HG02970 (cell line): Measurements from ENCODE around the gene SH3RF3.
"Not testable (repeated sequence)": the region's sequence is repeated elsewhere in the genome, so short reads cannot be mapped to it uniquely, and the experiment has no call there.

Experiments used
- ATAC-seq: cut with Tn5 transposase; IDR thresholded peaks from one replicate; pipeline ENCODE4 v1.9.1; 2021; ENCODE audit warnings: mild to moderate bottlenecking, moderate library complexity, moderate number of reproducible peaks; ENCODE audit not compliant: unreplicated experiment, low FRiP score

The SH3RF3 gene

GRCh38 chr2:109154226-109154625 lies 25.2 kb downstream of the SH3RF3 start:
- ATAC-seq: no peak

DNA sequence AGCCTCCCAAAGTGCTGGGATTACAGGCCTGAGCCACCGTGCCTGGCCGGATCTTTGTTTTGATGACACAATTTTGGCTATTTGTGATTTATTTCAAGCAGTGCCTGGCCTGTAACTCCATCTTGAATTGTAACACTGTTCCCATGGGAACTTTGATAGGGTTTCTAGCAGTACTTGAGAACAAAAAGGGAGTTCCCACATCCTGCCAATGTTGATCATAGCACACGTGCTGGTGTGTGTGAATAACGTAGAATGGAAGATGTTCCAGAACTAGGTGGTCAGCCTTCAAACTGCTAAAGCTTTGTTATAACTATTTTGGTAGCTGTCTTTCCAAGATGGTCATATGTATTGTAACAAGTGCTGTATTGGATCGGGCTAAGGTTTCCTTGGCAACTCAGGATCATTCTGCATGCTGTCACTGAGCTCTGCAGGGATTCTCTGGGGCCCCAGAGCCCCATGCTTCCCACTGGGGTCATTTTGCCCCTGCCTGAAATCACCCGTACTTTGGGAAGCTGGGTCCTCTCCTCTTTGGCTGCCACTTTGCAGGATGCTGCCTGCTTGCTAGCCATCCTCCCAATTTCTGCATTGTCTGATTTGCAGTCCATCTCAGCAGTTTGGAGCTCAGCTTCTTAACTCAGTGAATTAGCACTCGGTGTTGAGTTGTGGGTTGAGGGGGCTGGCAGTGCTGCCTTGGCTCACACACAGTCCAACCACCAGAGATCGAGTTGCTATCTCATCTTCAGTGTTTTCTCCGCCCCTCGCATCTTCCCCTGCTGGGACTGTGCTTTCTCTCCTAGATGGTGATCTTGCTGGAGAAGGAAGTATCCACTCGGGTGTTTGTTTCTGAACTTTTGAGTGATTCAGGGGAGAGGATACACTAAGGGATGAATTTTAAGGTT lies 26.8 kb downstream of the SH3RF3 start:
- no peak for ATAC-seq

- no peak for ATAC-seq
Measured at GRCh38 chr2:109157563-109158105, 28.6 kb downstream of the SH3RF3 start.

GRCh38 chr2:109158237-109158636 lies 29.2 kb downstream of the SH3RF3 start:
- no peak for ATAC-seq

DNA sequence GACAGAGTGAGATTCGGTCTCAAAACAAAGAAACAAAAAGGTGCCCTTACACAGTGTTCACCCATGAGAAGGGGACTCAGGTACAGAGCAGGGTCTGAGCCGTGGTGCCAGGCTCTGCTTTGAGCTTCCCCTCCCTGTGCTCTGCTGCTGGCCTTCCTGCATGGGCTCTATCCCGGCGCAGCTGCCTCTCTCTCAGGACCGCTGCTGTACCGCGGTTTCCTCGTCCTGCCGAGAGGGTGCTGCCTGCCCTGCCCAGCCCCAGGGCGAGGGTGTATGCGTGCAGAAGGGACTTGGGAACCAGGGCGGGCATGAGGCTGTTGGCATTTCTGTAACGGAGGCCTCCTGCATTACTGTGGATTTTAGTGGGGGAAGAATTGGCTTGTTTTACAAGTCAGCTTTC lies 30.1 kb downstream of the SH3RF3 start:
- ATAC-seq: no peak

DNA sequence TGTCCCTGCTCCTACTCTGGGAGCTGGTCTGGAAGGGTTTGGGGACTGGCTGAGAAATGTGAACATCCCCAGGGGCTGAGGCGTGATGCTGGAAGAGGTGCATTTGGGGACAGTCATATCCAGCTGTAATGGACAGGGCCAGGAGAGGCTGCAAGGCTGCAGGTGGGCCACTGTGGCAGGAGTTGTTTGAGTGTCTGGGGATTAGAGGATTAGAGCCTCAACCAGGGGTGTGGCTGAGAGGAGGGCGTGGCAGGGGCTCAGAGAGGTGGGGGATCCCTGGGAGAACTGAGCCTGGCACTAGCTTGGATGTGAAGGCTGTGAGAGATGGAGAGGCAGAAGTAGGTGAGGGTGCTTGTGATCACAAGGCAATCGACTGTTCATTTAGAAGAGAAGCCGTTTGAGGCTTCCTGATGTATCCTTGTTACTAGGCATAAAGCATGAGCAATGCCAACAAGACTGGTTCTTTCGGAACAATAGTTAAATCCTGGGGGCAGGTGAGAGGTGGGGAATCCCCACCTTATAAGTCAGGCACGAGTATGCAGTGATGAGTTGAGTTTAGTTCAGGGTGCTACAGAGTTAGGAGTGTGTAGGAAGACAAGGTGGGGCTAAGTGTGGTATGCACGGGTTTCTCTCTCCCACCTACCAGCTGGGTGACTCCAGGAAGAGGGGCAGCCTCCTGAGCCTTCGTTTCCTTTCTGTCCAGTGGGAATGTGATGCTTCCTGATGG lies 31.9 kb downstream of the SH3RF3 start:
- ATAC-seq: no peak

DNA sequence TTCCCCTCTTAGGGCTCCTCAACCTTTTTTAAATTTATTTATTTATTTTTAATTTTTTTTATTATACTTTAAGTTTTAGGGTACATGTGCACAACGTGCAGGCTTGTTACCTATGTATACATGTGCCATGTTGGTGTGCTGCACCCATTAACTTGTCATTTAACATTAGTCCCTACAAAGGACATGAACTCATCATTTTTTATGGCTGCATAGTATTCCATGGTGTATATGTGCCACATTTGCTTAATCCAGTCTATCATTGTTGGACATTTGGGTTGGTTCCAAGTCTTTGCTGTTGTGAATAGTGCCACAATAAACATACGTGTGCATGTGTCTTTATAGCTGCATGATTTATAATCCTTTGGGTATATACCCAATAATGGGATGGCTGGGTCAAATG lies 33.4 kb downstream of the SH3RF3 start:
- ATAC-seq: not testable (repeated sequence)

GRCh38 chr2:109162999-109163398 lies 34.0 kb downstream of the SH3RF3 start:
- ATAC-seq: no peak

DNA sequence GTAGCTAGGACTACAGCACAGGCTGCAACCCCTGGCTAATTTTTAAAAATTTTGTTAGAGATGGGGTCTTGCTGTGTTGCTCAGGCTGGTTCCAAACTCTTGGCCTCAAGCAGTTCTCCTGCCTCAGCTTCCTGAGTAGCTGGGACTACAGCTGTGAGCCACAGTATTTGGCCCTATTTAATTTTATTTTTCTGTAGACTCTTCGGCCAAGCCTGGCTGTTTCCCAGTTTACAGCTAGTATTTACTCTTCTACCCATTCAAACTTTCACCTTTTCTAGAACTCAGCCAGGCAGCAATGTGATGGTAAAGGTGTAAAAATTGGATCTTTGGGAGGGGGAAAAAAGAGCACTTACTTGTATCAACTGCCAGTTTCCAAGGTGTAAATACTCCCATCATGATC lies 35.3 kb downstream of the SH3RF3 start:
- no peak for ATAC-seq

GRCh38 chr2:109164739-109165221 lies 35.8 kb downstream of the SH3RF3 start:
- ATAC-seq: no peak

- no peak for ATAC-seq
Measured at GRCh38 chr2:109166811-109167210, 37.8 kb downstream of the SH3RF3 start.

DNA sequence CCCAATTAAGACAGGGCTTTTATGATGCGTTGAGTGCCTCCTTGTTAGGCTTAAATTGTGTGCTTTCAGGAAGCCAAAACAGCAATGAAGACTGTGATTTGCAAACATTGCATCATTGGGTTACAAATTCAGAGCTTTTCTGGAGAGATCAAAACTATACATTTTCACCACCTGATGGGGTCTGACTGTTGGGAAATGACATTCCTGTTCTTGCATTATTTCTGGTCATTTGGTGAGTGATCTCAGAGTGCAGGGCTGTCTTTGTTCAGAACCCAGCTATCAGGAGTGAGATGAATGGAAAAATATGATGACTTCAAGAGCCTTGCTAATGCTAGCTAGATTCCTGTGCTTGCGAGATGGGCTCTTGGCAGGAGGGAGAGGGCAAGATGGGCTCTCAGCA lies 39.1 kb downstream of the SH3RF3 start:
- no peak for ATAC-seq

- no peak for ATAC-seq
Measured at GRCh38 chr2:109168716-109169115, 39.7 kb downstream of the SH3RF3 start.

DNA sequence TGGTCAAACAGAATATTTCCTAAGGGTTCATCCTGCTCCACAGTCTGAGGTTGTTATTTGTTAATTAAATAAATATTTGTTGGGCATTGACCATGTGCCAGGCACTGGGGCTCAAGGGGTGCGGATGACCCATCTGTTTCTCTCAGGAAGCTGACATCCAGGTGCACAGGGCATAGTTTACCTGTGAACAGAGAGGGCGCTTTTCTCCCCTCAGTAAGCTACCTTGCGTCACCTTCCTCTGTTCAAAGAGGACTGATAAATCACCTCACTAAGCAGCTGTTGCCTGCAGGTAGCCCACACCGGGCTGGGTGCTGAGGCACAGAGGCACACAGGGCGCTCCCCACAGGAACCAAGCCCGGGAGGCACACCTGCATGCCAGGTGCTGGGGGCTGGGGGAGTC lies 41.6 kb downstream of the SH3RF3 start:
- no peak for ATAC-seq

GRCh38 chr2:109171444-109172334 lies 42.7 kb downstream of the SH3RF3 start:
- ATAC-seq: no peak

- no peak for ATAC-seq
Measured at GRCh38 chr2:109172556-109173105, 43.6 kb downstream of the SH3RF3 start.

- no peak for ATAC-seq
Measured at GRCh38 chr2:109173311-109174171, 44.5 kb downstream of the SH3RF3 start.

DNA sequence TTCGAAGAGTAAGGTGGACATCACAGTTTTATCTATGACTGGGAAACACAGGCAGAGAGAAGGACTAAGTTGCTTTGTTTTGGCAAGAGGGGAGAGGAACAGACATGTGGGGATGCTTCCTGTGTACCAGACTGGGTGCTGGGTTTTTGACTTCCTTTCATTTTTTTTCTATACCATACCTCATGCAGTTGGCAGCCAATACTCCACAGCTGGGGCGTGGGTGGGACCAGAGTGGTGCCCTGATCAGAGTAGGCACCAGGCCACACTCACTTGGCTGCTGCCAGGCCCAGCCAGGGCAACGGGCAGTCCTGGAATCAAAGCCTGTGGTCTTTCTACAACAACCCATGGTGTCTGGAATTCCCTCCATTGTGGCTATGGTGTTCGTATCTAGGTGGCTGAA lies 45.2 kb downstream of the SH3RF3 start:
- ATAC-seq: no peak
